HG03139 (cell line): Measurements from ENCODE around the gene MRGPRX4.

Source experiments
- ATAC-seq: cut with Tn5 transposase; IDR thresholded peaks from one replicate; pipeline ENCODE4 v1.9.1; 2021; ENCODE audit not compliant: unreplicated experiment

The MRGPRX4 gene

DNA sequence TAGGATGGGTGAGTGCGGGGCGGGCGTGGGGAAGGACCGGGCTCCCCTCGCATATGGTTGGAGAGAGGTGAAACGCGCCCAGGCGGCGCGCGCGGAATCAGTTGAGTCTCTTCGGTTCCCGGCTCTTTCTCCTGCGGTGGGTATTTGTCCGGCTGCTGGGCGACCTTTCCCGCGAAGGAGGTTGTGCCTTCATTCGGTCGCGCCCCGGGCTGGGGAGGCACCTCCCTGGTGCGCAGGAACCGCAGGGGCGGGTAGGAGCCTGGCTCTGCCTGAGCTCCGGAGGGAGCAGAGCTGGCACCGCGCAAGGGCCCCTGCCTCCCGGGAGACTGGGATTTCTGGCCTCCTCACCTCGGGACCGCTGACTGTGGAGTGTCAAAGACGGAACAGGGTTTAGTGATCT, 36.4 kb downstream of the MRGPRX4 start:
- ATAC-seq = no peak

DNA sequence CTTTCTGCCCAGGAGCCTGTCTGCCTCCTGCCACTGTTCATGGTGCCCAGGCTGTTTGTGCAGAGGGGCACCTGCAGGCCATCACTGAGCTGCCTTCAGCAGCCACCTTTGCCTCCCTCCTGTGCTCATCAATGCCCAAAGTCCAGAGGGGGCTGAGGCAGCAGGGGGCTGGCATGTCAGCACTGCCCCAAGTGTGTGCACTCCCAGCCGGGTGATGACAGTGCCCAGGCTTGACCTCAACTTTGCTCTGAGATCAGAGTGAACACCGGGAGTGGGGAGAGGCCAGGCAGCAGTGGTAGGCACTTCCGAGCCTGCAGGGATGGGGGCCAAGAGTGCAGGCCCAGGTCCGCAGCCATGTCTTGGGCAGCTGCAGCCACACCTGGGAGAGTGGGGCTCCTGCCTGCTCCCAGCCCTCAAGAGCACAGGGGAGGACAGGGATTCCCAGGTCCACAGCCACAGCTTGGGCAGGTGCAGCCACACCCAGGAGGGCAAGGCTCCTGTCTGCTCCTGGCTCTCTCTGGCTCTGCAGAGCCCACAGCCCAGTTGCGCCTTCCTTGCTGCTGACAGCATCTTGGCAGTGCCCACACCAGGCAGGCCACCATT, 48.7 kb downstream of the MRGPRX4 start:
- ATAC-seq = no peak

DNA sequence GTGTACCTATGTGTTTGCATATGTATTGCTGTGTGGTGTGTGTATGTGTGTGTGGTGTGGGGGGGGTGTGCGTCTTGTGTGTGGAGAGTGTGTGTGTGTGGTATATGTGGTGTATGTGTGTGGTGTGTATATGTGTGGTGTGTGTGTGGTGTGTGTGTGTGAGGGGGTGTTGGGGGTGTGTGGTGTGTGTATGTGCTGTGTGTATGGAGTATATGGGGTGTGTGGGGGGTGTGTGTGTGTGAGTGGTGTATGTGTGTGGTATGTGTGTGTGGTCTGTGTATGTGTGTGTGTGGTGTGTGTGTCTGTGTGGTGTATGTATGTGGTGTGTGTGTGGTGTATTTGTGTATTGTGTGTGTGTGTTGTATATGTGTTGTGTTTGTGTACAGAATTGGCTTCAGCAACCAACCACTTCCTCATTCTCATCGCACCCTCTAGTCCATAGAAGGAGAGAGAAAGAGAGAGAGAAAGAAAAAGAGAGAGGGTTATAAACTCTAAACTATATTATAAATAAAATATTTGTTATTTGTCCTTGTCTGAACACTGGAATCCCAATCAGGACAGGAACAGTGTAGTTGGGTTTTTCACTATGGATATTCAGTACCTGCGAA, 50.3 kb downstream of the MRGPRX4 start:
- ATAC-seq = no peak
